ENCODE data around the gene GSTM3. TPM values are rescaled to one million over a fixed set of nuclear protein-coding genes. Genes with fewer than 3 reads are reported as not detected.
"Not testable (repeated sequence)": the region's sequence is repeated elsewhere in the genome, so short reads cannot be mapped to it uniquely, and the experiment has no call there.

Gene GSTM3
- polyA plus RNA-seq, 3 donors: 38.6 to 215 (median 51.8) TPM

GRCh38 chr1:109685890-109686289, 54.9 kb downstream of the GSTM3 start:
- WGBS, 3 donors: 73 to 85% methylated on average over 4 of the region's 4 CpGs; no CpG with 5 or more reads in 1 of the 3 donors

GRCh38 chr1:109685399-109685798, 55.4 kb downstream of the GSTM3 start:
- WGBS, 3 donors: 50 to 80% methylated on average over 1 of the region's 1 CpG; no CpG with 5 or more reads in 1 of the 3 donors
- H3K27ac ChIP-seq (ENCODE audit: low read depth, low read length): not testable (repeated sequence)

More at GRCh38 chr1:109685890-109686289, 54.9 kb downstream of the GSTM3 start:
- H3K27ac ChIP-seq (ENCODE audit: low read depth, low read length): not testable (repeated sequence)

DNA sequence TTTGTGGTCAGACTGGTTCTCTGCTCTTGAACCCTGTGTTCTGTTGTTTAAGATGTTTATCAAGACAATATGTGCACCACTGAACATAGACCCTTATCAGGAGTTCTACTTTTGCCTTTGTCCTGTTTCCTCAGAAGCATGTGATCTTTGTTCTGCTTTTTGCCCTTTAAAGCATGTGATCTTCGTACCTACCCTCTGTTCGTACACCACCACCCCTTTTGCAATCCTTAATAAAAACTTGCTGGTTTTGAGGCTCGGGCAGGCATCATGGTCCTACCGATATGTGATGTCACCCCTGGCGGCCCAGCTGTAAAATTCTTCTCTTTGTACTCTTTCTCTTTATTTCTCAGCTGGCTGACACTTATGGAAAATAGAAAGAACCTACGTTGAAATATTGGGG, 56.1 kb downstream of the GSTM3 start:
- H3K27ac ChIP-seq (ENCODE audit: low read depth, low read length): not testable (repeated sequence)
- WGBS, 3 donors: 63 to 68% methylated on average over 6 of the region's 6 CpGs; no CpG with 5 or more reads in 1 of the 3 donors

Other genes starting within 250 kb of the GSTM3 start
- 1 to 10 TPM; 4.8 to 9.1 (median 5.0) TPM for gene CYB561D1, start 246.9 kb downstream of the GSTM3 start, polyA plus RNA-seq
- gene AMIGO1, start 231.3 kb downstream of the GSTM3 start, polyA plus RNA-seq: 1 to 10 TPM; 2.1 to 3.8 (median 2.5) TPM
- gene GPR61, start 201.2 kb downstream of the GSTM3 start, polyA plus RNA-seq: not detected
- 1 to 10 TPM; 2.5 to 4.8 (median 4.1) TPM for gene GNAI3, start 192.4 kb downstream of the GSTM3 start, polyA plus RNA-seq
- gene GNAT2, start 121.4 kb downstream of the GSTM3 start, polyA plus RNA-seq: under 1 TPM in 1 of 3 donors, not detected in 2; 0.07 TPM
- 10 to 100 TPM; 18.3 to 26.0 (median 19.5) TPM for gene AMPD2, start 121.2 kb downstream of the GSTM3 start, polyA plus RNA-seq
- 10 to 100 TPM; 14.5 to 33.8 (median 32.8) TPM for gene GSTM4, start 84.9 kb downstream of the GSTM3 start, polyA plus RNA-seq
- 10 to 100 TPM; 21.4 to 93.2 (median 74.8) TPM for gene GSTM2, start 73.0 kb downstream of the GSTM3 start, polyA plus RNA-seq
- gene GSTM1, start 53.2 kb downstream of the GSTM3 start, polyA plus RNA-seq: 10 to 100 TPM in 2 of 3 donors, not detected in 1; 35.4 to 94.6 TPM
- gene GSTM5, start 28.8 kb downstream of the GSTM3 start, polyA plus RNA-seq: 10 to 100 TPM in 1 of 3 donors, 1 to 10 TPM in 1, under 1 TPM in 1; 0.84 to 62.9 (median 5.8) TPM
- gene EPS8L3, start 22.9 kb upstream of the GSTM3 start, polyA plus RNA-seq: 1 to 10 TPM in 1 of 3 donors, under 1 TPM in 2; 0.16 to 2.5 (median 0.90) TPM
- 10 to 100 TPM; 10.6 to 82.1 (median 18.6) TPM for gene CSF1, start 169.8 kb upstream of the GSTM3 start, polyA plus RNA-seq
- gene AHCYL1, start 243.7 kb upstream of the GSTM3 start, polyA plus RNA-seq: 10 to 100 TPM; 36.7 to 73.6 (median 67.0) TPM